Small intestine (tissue), 7 donors: ENCODE measurements around the gene FGF5. TPM values are rescaled to one million over a fixed set of nuclear protein-coding genes. Genes with fewer than 3 reads are reported as not detected.
"Not testable (repeated sequence)": the region's sequence is repeated elsewhere in the genome, so short reads cannot be mapped to it uniquely, and the experiment has no call there.

Experiments used
- DNase-seq, 2 donors: peaks; one replicate each; pipeline versions ENCODE4 v3.0.0 to v3.0.0-alpha.2; 2013
- FAIRE-seq: peaks from 2 replicates; lab custom pipeline; 2012; peaks lifted over from hg19 to GRCh38; lab: Jason Lieb, UNC
- H3K27ac ChIP-seq, 3 donors: one replicate each; pipeline ENCODE4 v1.5.1; 2013; ENCODE audit warnings: low read length in 2 of 3, mild to moderate bottlenecking in 2 of 3, control low read depth in 1 of 3, inconsistent platforms in 1 of 3, low read depth in 1 of 3, moderate library complexity in 1 of 3
- H3K27me3 ChIP-seq, 3 donors: one replicate each; pipeline ENCODE4 v1.6.1; 2013; ENCODE audit warnings: low read length in 3 of 3, inconsistent platforms in 1 of 3; ENCODE audit not compliant: control insufficient read depth in 3 of 3, insufficient read depth in 3 of 3
- H3K36me3 ChIP-seq, 3 donors: one replicate each; pipeline ENCODE4 v1.6.1; 2013; ENCODE audit warnings: low read length in 3 of 3, inconsistent platforms in 1 of 3, low read depth in 1 of 3, mild to moderate bottlenecking in 1 of 3, moderate library complexity in 1 of 3; ENCODE audit not compliant: control insufficient read depth in 3 of 3, insufficient read depth in 2 of 3
- H3K4me1 ChIP-seq, 3 donors: one replicate each; pipeline ENCODE4 v1.6.1; 2013; ENCODE audit warnings: low read length in 2 of 3, inconsistent platforms in 1 of 3, low read depth in 1 of 3, mild to moderate bottlenecking in 1 of 3, moderate library complexity in 1 of 3; ENCODE audit not compliant: control insufficient read depth in 3 of 3, insufficient read depth in 2 of 3
- H3K4me3 ChIP-seq, 3 donors: one replicate each; pipeline ENCODE4 v1.5.1; 2013; ENCODE audit warnings: low read length in 3 of 3, control low read depth in 1 of 3, inconsistent platforms in 1 of 3, low read depth in 1 of 3, mild to moderate bottlenecking in 1 of 3, moderate library complexity in 1 of 3
- H3K9me3 ChIP-seq, 2 donors: one replicate each; pipeline ENCODE4 v1.6.1; 2013; ENCODE audit warnings: low read depth in 1 of 2, low read length in 1 of 2; ENCODE audit not compliant: control insufficient read depth in 2 of 2, insufficient read depth in 1 of 2
- WGBS, 3 donors: extraction: QIAGEN DNeasy Blood & Tissue Kit; methylation state at CpG; one replicate each; pipeline ENCODE4 v1.1.7; 2013; 5-methylcytosine and 5-hydroxymethylcytosine counted together
- polyA plus RNA-seq, 4 donors: library from polyadenylated mRNA; stranded (reverse) in 3 of 4; unstranded in 1 of 4; fragments of 200-250 nt in 3 of 4; fragments of 120-200 nt in 1 of 4; gene quantifications; one replicate each; pipeline versions ENCODE4 v1.2.1 to v1.2.3, GENCODE V29; 2013
- donor health status: healthy with polysubstance abuse.
- donor health status: control.
- donor health status: control.
- donor health status: Bipolar disorder and iron deficiency.
- donor health status: healthy.

Gene FGF5
- polyA plus RNA-seq, 4 donors, result 0.01 to 0.10 TPM; not detected in 2

- Histone ChIP-seq H3K9me3 (no peaks in the 10 kb centered on the region), H3K27me3 (peaks cover 0 to 4% (median 0%) of the 10 kb centered on the region in 3 donors), H3K27ac (no peak overlapping the region), H3K36me3 (no peaks in the 10 kb centered on the region), H3K4me1 (no peaks in the 10 kb centered on the region), H3K4me3 (no peak overlapping the region)
- no peak for FAIRE-seq
- DNase-seq, result no peak
- 61 to 71% (median 64%) methylated on average over 7 of the region's 7 CpGs for WGBS, 3 donors
Observed at GRCh38 chr4:80286451-80286850, 20.0 kb downstream of the FGF5 start.

GRCh38 chr4:80290665-80291064, 24.2 kb downstream of the FGF5 start:
- not testable (repeated sequence) for H3K36me3 ChIP-seq, DNase-seq, H3K27me3 ChIP-seq, FAIRE-seq, H3K9me3 ChIP-seq, H3K4me3 ChIP-seq, H3K4me1 ChIP-seq, H3K27ac ChIP-seq
- 87 to 96% (median 93%) methylated on average over 2 of the region's 2 CpGs for WGBS, 3 donors

GRCh38 chr4:80294206-80294605, 27.7 kb downstream of the FGF5 start:
- Histone ChIP-seq H3K4me1 (no peaks in the 10 kb centered on the region), H3K9me3 (no peaks in the 10 kb centered on the region), H3K4me3 (no peak overlapping the region), H3K27ac (no peak overlapping the region), H3K27me3 (no peaks in the 10 kb centered on the region), H3K36me3 (no peaks in the 10 kb centered on the region)
- 59 to 68% (median 67%) methylated on average over 2 of the region's 2 CpGs for WGBS, 3 donors
- DNase-seq (no peak), FAIRE-seq (no peak)

- Histone ChIP-seq H3K27me3 (no peaks in the 10 kb centered on the region), H3K9me3 (no peaks in the 10 kb centered on the region), H3K4me3 (no peak overlapping the region), H3K27ac (no peak overlapping the region), H3K36me3 (no peaks in the 10 kb centered on the region), H3K4me1 (no peaks in the 10 kb centered on the region)
- 79 to 90% (median 80%) methylated on average over 3 of the region's 3 CpGs for WGBS, 3 donors
- FAIRE-seq (no peak), DNase-seq (no peak)
Observed at GRCh38 chr4:80295336-80295735, 28.9 kb downstream of the FGF5 start.

GRCh38 chr4:80295826-80296225, 29.4 kb downstream of the FGF5 start:
- DNase-seq (no peak), FAIRE-seq (no peak)
- H3K9me3 ChIP-seq, result no peaks in the 10 kb centered on the region
- H3K4me1 ChIP-seq, result no peaks in the 10 kb centered on the region
- H3K36me3 ChIP-seq, result no peaks in the 10 kb centered on the region
- 86 to 91% (median 91%) methylated on average over 5 of the region's 5 CpGs for WGBS, 3 donors
- H3K4me3 ChIP-seq, result no peak overlapping the region
- H3K27me3 ChIP-seq, result no peaks in the 10 kb centered on the region
- no peak overlapping the region for H3K27ac ChIP-seq

GRCh38 chr4:80301884-80302283, 35.4 kb downstream of the FGF5 start:
- Histone ChIP-seq H3K27me3 (peaks cover 0 to 2% (median 0%) of the 10 kb centered on the region in 3 donors), H3K27ac (no peak overlapping the region), H3K9me3 (no peaks in the 10 kb centered on the region), H3K4me3 (no peak overlapping the region), H3K36me3 (no peaks in the 10 kb centered on the region), H3K4me1 (no peaks in the 10 kb centered on the region)
- no peak for FAIRE-seq
- WGBS, 3 donors, result 70 to 74% (median 70%) methylated on average over 4 of the region's 4 CpGs
- no peak for DNase-seq

GRCh38 chr4:80302616-80303223, 36.3 kb downstream of the FGF5 start:
- Histone ChIP-seq H3K27ac (no peak overlapping the region), H3K4me1 (no peaks in the 10 kb centered on the region), H3K36me3 (no peaks in the 10 kb centered on the region), H3K4me3 (no peak overlapping the region), H3K27me3 (peaks cover 0 to 5% (median 0%) of the 10 kb centered on the region in 3 donors), H3K9me3 (no peaks in the 10 kb centered on the region)
- WGBS, 3 donors, result 91 to 94% (median 93%) methylated on average over 23 to 26 of the region's 26 CpGs
- DNase-seq (no peak), FAIRE-seq (no peak)

- FAIRE-seq, result no peak
- no peak overlapping the region for H3K4me3 ChIP-seq
- WGBS, 3 donors, result 73 to 83% (median 73%) methylated on average over 3 of the region's 3 CpGs
- no peak overlapping the region for H3K27ac ChIP-seq
- no peaks in the 10 kb centered on the region for H3K36me3 ChIP-seq
- DNase-seq, result no peak
- H3K27me3 ChIP-seq, result peaks cover 0 to 17% (median 0%) of the 10 kb centered on the region in 3 donors
- no peaks in the 10 kb centered on the region for H3K9me3 ChIP-seq
- no peaks in the 10 kb centered on the region for H3K4me1 ChIP-seq
Observed at GRCh38 chr4:80305466-80305865, 39.0 kb downstream of the FGF5 start.

- peaks cover 0 to 19% (median 0%) of the 10 kb centered on the region in 3 donors for H3K27me3 ChIP-seq
- WGBS, 3 donors, result 76 to 87% (median 77%) methylated on average over 2 of the region's 2 CpGs
- H3K4me1 ChIP-seq, result no peaks in the 10 kb centered on the region
- FAIRE-seq (no peak), DNase-seq (no peak)
- peaks cover 0 to 3% of the 10 kb centered on the region in 2 donors for H3K9me3 ChIP-seq
- H3K27ac ChIP-seq, result no peak overlapping the region
- H3K4me3 ChIP-seq, result no peak overlapping the region
- H3K36me3 ChIP-seq, result no peaks in the 10 kb centered on the region
Observed at GRCh38 chr4:80306260-80306659, 39.8 kb downstream of the FGF5 start.
